Measurements from ENCODE around the gene PTPRU. TPM values are rescaled to one million over a fixed set of nuclear protein-coding genes. Genes with fewer than 3 reads are reported as not detected.

Gene PTPRU
- total and polyA plus RNA-seq, 2 of the 8 experiments (the other 6 are each of a cell fraction or from before 2014, with no cell fraction given) = 33.8 to 41.8 TPM

- TF ChIP-seq CHD7 (IDR thresholded peaks at IDR 0.05; ENCODE audit: insufficient replicate concordance, low read length) = no peak
- TF ChIP-seq HDAC6 (IDR thresholded peaks at IDR 0.05; ENCODE audit: low read depth, low read length) = no peak
- TF ChIP-seq TCF12 (IDR thresholded peaks at IDR 0.05; ENCODE audit: low read depth, low read length) = no peak
- TF ChIP-seq YY1 (IDR thresholded peaks at IDR 0.05; ENCODE audit: low read depth, low read length) = no peak
- TF ChIP-seq PHF8 (conservative IDR thresholded peaks at IDR 0.05; ENCODE audit: low read depth, low read length) = no peak
- no peak for TF ChIP-seq SIX5 (IDR thresholded peaks at IDR 0.05; ENCODE audit: low read depth, low read length)
- TF ChIP-seq JUN (IDR thresholded peaks at IDR 0.05; ENCODE audit: low read depth, low read length) = no peak
- TF ChIP-seq RAD21 (IDR thresholded peaks at IDR 0.05 in 1 of 2, conservative IDR thresholded peaks at IDR 0.05 in 1 of 2; ENCODE audit: low read depth in 2 of 2, low read length in 2 of 2) = no peak
- no peak for TF ChIP-seq BACH1 (IDR thresholded peaks at IDR 0.05; ENCODE audit: low read length)
- TF ChIP-seq SIN3A (conservative IDR thresholded peaks at IDR 0.05 in 1 of 2, IDR thresholded peaks at IDR 0.05 in 1 of 2; ENCODE audit: low read depth in 1 of 2, low read length in 2 of 2) = no peak
Measured at GRCh38 chr1:29266912-29267311, 30.6 kb downstream of the PTPRU start (continued).

All from H1 (cell line).